KMS-11 (cell line): ENCODE results near the gene DGKB.

ENCODE experiments used
- H2AFZ ChIP-seq: fragments of 200-600 bp; sonication (generic); 2 replicates; pipeline ENCODE4 v1.6.1; 2016; ENCODE audit warnings: antibody characterized with exemption, mixed run types, low read depth
- H3K27ac ChIP-seq: fragments of 200-600 bp; sonication (generic); 2 replicates; pipeline ENCODE4 v1.6.1; 2016; ENCODE audit warnings: mild to moderate bottlenecking, mixed run types
- H3K27me3 ChIP-seq: fragments of 200-600 bp; sonication (generic); 2 replicates; pipeline ENCODE4 v1.6.1; 2017; ENCODE audit warnings: mild to moderate bottlenecking, low read depth, mixed run types, moderate library complexity; ENCODE audit not compliant: insufficient read depth
- H3K36me3 ChIP-seq: fragments of 200-600 bp; sonication (generic); 2 replicates; pipeline ENCODE4 v1.6.1; 2017; ENCODE audit warnings: mild to moderate bottlenecking, mixed run types; ENCODE audit not compliant: insufficient read depth
- H3K4me1 ChIP-seq: fragments of 200-600 bp; sonication (generic); 2 replicates; pipeline ENCODE4 v1.6.1; 2016; ENCODE audit warnings: mild to moderate bottlenecking, low read depth, mixed run types; ENCODE audit not compliant: poor library complexity, severe bottlenecking
- H3K4me2 ChIP-seq: fragments of 200-600 bp; sonication (generic); 2 replicates; pipeline ENCODE4 v1.7.0; 2016; ENCODE audit warnings: mild to moderate bottlenecking, mixed run types
- H3K4me3 ChIP-seq: fragments of 200-600 bp; sonication (generic); IDR thresholded peaks from 2 replicates; pipeline ENCODE4 v1.6.1; 2017; ENCODE audit warnings: low read depth, low read length, mixed read lengths; ENCODE audit not compliant: insufficient read depth
- H3K79me2 ChIP-seq: fragments of 200-600 bp; sonication (generic); 2 replicates; pipeline ENCODE4 v1.6.1; 2016; ENCODE audit warnings: low read depth, mixed run types; ENCODE audit not compliant: insufficient read depth
- H3K9ac ChIP-seq: fragments of 200-600 bp; sonication (generic); 2 replicates; pipeline ENCODE4 v1.6.1; 2016; ENCODE audit warnings: mild to moderate bottlenecking, mixed run types
- H4K20me1 ChIP-seq: fragments of 200-600 bp; sonication (generic); 2 replicates; pipeline ENCODE4 v1.6.1; 2016; ENCODE audit warnings: mild to moderate bottlenecking, mixed run types; ENCODE audit not compliant: insufficient read depth
- TF ChIP-seq, protein P1 (sequence below): fragments of 200-600 bp; sonication (generic); conservative IDR thresholded peaks from 2 replicates; pipeline ENCODE4 v1.6.1; 2017; ENCODE audit warnings: low read depth, mild to moderate bottlenecking, antibody characterized with exemption, low read length, moderate library complexity, mixed read lengths

Gene DGKB

DNA sequence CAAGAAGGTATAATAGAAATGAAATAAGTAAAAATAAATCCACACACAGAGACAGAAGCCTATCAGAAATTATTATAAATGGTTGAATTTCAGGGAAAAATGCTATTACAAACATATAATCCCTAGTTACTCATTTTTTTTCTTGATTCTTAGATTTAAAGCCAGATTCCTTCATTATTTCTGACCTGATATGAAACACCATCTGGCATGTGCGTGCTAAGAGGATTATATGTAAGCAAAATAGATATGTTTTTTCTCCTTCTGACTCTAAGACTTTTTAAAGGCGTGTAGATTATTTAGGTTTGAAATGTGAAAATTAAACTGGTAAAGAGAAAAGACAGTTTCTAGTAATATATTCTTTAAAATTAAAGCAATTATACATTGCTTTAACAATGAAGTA is 676.4 kb downstream of the DGKB start:
- Histone ChIP-seq H2AFZ (no peak overlapping the region), H3K4me1 (no peaks in the 10 kb centered on the region), H3K9ac (no peak overlapping the region), H3K27me3 (no peaks in the 10 kb centered on the region), H3K4me3 (no peak overlapping the region), H4K20me1 (no peaks in the 10 kb centered on the region), H3K4me2 (no peak overlapping the region), H3K79me2 (no peaks in the 10 kb centered on the region), H3K27ac (no peak overlapping the region), H3K36me3 (no peaks in the 10 kb centered on the region)
- TF ChIP-seq, protein P1, sequence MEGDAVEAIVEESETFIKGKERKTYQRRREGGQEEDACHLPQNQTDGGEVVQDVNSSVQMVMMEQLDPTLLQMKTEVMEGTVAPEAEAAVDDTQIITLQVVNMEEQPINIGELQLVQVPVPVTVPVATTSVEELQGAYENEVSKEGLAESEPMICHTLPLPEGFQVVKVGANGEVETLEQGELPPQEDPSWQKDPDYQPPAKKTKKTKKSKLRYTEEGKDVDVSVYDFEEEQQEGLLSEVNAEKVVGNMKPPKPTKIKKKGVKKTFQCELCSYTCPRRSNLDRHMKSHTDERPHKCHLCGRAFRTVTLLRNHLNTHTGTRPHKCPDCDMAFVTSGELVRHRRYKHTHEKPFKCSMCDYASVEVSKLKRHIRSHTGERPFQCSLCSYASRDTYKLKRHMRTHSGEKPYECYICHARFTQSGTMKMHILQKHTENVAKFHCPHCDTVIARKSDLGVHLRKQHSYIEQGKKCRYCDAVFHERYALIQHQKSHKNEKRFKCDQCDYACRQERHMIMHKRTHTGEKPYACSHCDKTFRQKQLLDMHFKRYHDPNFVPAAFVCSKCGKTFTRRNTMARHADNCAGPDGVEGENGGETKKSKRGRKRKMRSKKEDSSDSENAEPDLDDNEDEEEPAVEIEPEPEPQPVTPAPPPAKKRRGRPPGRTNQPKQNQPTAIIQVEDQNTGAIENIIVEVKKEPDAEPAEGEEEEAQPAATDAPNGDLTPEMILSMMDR, result no peak

DNA sequence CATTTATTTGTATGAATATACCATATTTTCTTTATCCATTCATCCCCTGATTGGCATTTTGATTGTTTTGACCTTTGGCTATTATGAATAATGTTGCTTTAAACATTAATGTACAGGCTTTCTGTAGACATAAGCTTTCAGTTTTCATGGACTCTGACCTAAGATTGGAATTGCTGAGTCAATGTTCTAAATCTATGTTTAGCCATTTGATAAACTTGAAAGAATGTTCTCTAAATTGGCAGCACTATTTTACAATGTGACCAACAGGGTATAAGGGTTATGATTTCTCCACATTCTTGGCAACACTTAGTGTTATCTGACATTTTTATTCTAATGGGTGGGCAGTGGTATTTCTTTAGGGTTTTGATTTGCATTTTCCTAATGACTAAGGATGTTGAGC is 683.4 kb downstream of the DGKB start:
- no peak overlapping the region for H2AFZ ChIP-seq
- H3K4me1 ChIP-seq, result no peaks in the 10 kb centered on the region
- H4K20me1 ChIP-seq, result no peaks in the 10 kb centered on the region
- H3K4me2 ChIP-seq, result no peak overlapping the region
- no peak overlapping the region for H3K27ac ChIP-seq
- H3K9ac ChIP-seq, result no peak overlapping the region
- no peaks in the 10 kb centered on the region for H3K79me2 ChIP-seq
- H3K36me3 ChIP-seq, result no peaks in the 10 kb centered on the region
- no peaks in the 10 kb centered on the region for H3K27me3 ChIP-seq
- no peak overlapping the region for H3K4me3 ChIP-seq
- TF ChIP-seq, protein P1, result no peak

GRCh38 chr7:14218338-14218737 is 684.2 kb downstream of the DGKB start:
- no peak overlapping the region for H3K4me3 ChIP-seq
- H4K20me1 ChIP-seq, result no peaks in the 10 kb centered on the region
- H2AFZ ChIP-seq, result no peak overlapping the region
- no peaks in the 10 kb centered on the region for H3K27me3 ChIP-seq
- TF ChIP-seq, protein P1, result no peak
- H3K4me2 ChIP-seq, result no peak overlapping the region
- no peaks in the 10 kb centered on the region for H3K79me2 ChIP-seq
- H3K4me1 ChIP-seq, result no peaks in the 10 kb centered on the region
- no peak overlapping the region for H3K9ac ChIP-seq
- no peak overlapping the region for H3K27ac ChIP-seq
- H3K36me3 ChIP-seq, result no peaks in the 10 kb centered on the region

DNA sequence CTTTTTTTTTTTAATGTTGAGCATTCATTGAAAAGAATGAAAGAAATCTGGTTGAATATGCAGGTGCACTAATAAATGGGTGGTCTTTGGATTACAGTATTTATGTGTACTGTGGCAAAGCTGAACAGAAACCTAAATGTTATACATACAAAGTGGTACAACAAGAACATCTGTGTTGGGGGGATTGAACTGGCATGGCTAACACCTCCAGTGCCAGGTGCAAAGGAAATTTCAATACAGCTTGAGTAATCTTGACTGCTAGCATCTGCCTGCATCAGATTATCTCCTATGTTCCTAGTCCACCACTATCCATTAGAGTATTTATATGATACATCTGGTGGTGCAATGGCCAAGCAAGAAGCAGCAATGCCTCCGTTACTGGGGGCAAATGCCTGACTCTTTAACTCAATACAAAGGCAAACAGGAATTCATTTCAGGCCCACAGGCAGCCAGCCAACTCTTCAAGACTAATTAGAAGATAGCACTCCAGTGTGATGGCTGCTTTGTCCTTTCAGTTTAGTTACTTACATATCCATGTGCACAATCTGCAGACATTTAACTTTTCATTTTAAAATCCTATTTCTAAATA is 692.6 kb downstream of the DGKB start:
- TF ChIP-seq, protein P1, result no peak
- Histone ChIP-seq H4K20me1 (no peaks in the 10 kb centered on the region), H2AFZ (no peak overlapping the region), H3K9ac (no peak overlapping the region), H3K4me1 (no peaks in the 10 kb centered on the region), H3K27ac (no peak overlapping the region), H3K27me3 (no peaks in the 10 kb centered on the region), H3K4me2 (no peak overlapping the region), H3K4me3 (no peak overlapping the region), H3K36me3 (no peaks in the 10 kb centered on the region), H3K79me2 (no peaks in the 10 kb centered on the region)
